PC-3 (cell line): Measurements from ENCODE around the gene SAP30L. TPM values are rescaled to one million over a fixed set of nuclear protein-coding genes. Genes with fewer than 3 reads are reported as not detected.

Source experiments
- ATAC-seq: fragments of 200-7000 bp; cut with Tn5 transposase; 2 replicates; pipeline ENCODE4 v1.9.1; 2020; ENCODE audit warnings: mild to moderate bottlenecking, moderate library complexity
- Bru-seq: library from RNA; stranded (reverse); fragments of 400-500 nt; gene quantifications from one replicate; lab custom pipeline; 2021; lab: Mats Ljungman, UMichigan
- BruChase-seq, 2 experiments: library from RNA; stranded (reverse); fragments of 400-500 nt; gene quantifications; one replicate each; lab custom pipeline; 2021; lab: Mats Ljungman, UMichigan
- BruUV-seq: library from RNA; stranded (reverse); fragments of 400-500 nt; replicated peaks from 2 replicates; lab custom pipeline; 2021; lab: Mats Ljungman, UMichigan
- CTCF ChIA-PET: fragments of 300-600 bp; sonication (Branson Sonifier 250); formaldehyde crosslinking; loops from one replicate; lab custom pipeline; 2022; ENCODE audit warnings: antibody characterized with exemption; lab: Charles Lee
- POLR2A ChIA-PET: fragments of 300-600 bp; sonication (Branson Sonifier 250); formaldehyde crosslinking; loops from one replicate; lab custom pipeline; 2022; ENCODE audit warnings: antibody characterized with exemption; ENCODE audit not compliant: unreplicated experiment; lab: Charles Lee
- DNase-seq: peaks from one replicate; pipeline ENCODE4 v3.0.0-alpha.2; 2015
- H2AFZ ChIP-seq: fragments of 300-600 bp; sonication (generic); 2 replicates; pipeline ENCODE4 v1.6.0; 2016; ENCODE audit warnings: antibody characterized with exemption, low read length
- H3F3A ChIP-seq: fragments of 300-600 bp; sonication (generic); one replicate; pipeline ENCODE4 v1.6.0; 2017; ENCODE audit warnings: antibody characterized with exemption, low read length, control low read depth, mild to moderate bottlenecking; ENCODE audit not compliant: unreplicated experiment
- H3K27ac ChIP-seq: fragments of 300-600 bp; sonication (generic); 2 replicates; pipeline ENCODE4 v1.5.1; 2016; ENCODE audit warnings: mild to moderate bottlenecking, low read length
- H3K27me3 ChIP-seq: fragments of 300-600 bp; sonication (generic); 2 replicates; pipeline ENCODE4 v1.6.1; 2016; ENCODE audit warnings: low read length, mixed read lengths
- H3K36me3 ChIP-seq: fragments of 300-600 bp; sonication (generic); 2 replicates; pipeline ENCODE4 v1.6.1; 2016; ENCODE audit warnings: low read depth, mixed run types, low read length, mixed read lengths
- H3K4me1 ChIP-seq: fragments of 300-600 bp; sonication (generic); 2 replicates; pipeline ENCODE4 v1.5.1; 2016; ENCODE audit warnings: low read length; ENCODE audit not compliant: insufficient read depth
- H3K4me2 ChIP-seq: fragments of 300-600 bp; sonication (generic); 2 replicates; pipeline ENCODE4 v1.6.0; 2016; ENCODE audit warnings: low read length
- H3K4me3 ChIP-seq: fragments of 300-600 bp; sonication (generic); 2 replicates; pipeline ENCODE4 v1.5.1; 2016; ENCODE audit warnings: mild to moderate bottlenecking, low read length, mixed read lengths
- H3K79me2 ChIP-seq: fragments of 300-600 bp; sonication (generic); 2 replicates; pipeline ENCODE4 v1.6.1; 2017; ENCODE audit warnings: low read length, mixed read lengths
- H3K9ac ChIP-seq: fragments of 300-600 bp; sonication (generic); 2 replicates; pipeline ENCODE4 v1.6.0; 2016; ENCODE audit warnings: mild to moderate bottlenecking, low read length
- H3K9me2 ChIP-seq: fragments of 300-600 bp; sonication (generic); replicated peaks from 2 replicates; pipeline ENCODE4 v1.6.1; 2016; ENCODE audit warnings: mixed run types, low read length, mixed read lengths
- H3K9me3 ChIP-seq: fragments of 300-600 bp; sonication (generic); 2 replicates; pipeline ENCODE4 v1.6.1; 2016; ENCODE audit warnings: low read length, mixed read lengths
- H4K20me1 ChIP-seq: fragments of 300-600 bp; sonication (generic); 2 replicates; pipeline ENCODE4 v1.6.1; 2016; ENCODE audit warnings: low read length, mixed read lengths
- EZH2 ChIP-seq: fragments of 300-600 bp; sonication (generic); IDR thresholded peaks from one replicate; pipeline ENCODE4 v1.6.1; 2017; ENCODE audit warnings: antibody characterized with exemption, mild to moderate bottlenecking, low read length; ENCODE audit not compliant: unreplicated experiment
- EZH2phosphoT487 ChIP-seq: fragments of 300-600 bp; sonication (generic); IDR thresholded peaks from 2 replicates; pipeline ENCODE4 v1.6.1; 2018; ENCODE audit warnings: mild to moderate bottlenecking, antibody characterized with exemption, low read length, borderline replicate concordance
- intact Hi-C: fragments of 100-400 bp; cut with micrococcal nuclease; formaldehyde crosslinking; loops from 2 replicates; pipeline ENCODE4 v1.9.0; 2023
- long read RNA-seq: library from polyadenylated mRNA; unstranded; transcript quantifications from one replicate; pipeline ENCODE4 v2.0.0, GENCODE V29; 2021; ENCODE audit not compliant: unreplicated experiment
- total RNA-seq: library from RNA; depleted of rRNA; stranded (reverse); fragments of >200 nt; gene quantifications from 2 replicates; pipeline ENCODE4 v1.2.3, GENCODE V29; 2014; rRNA removed
- TF ChIP-seq, protein P1 (sequence below): fragments of 300-600 bp; sonication (generic); conservative IDR thresholded peaks from 2 replicates; pipeline ENCODE4 v1.5.1; 2017; ENCODE audit warnings: antibody characterized with exemption, low read depth, mild to moderate bottlenecking, low read length

SAP30L gene, protein sequence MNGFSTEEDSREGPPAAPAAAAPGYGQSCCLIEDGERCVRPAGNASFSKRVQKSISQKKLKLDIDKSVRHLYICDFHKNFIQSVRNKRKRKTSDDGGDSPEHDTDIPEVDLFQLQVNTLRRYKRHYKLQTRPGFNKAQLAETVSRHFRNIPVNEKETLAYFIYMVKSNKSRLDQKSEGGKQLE
- total RNA-seq, result 17.2 and 36.0 TPM in 2 replicates
- Bru-seq, nascent RNA, result percentile 53 among the genes with signal in this experiment
- percentile 78 among the genes with signal in this experiment for BruChase-seq, experiment 1, labeled RNA remaining after a 6-hour chase
- BruChase-seq, experiment 2, labeled RNA remaining after a 2-hour chase, result percentile 68 among the genes with signal in this experiment
- long read RNA-seq, full-length matches to known transcripts, result 30 of 55 reads
- long read RNA-seq, partial matches to known transcripts, result 2 of 55 reads
- long read RNA-seq, other reads (novel, unspliced or antisense), result 23 of 55 reads

DNA sequence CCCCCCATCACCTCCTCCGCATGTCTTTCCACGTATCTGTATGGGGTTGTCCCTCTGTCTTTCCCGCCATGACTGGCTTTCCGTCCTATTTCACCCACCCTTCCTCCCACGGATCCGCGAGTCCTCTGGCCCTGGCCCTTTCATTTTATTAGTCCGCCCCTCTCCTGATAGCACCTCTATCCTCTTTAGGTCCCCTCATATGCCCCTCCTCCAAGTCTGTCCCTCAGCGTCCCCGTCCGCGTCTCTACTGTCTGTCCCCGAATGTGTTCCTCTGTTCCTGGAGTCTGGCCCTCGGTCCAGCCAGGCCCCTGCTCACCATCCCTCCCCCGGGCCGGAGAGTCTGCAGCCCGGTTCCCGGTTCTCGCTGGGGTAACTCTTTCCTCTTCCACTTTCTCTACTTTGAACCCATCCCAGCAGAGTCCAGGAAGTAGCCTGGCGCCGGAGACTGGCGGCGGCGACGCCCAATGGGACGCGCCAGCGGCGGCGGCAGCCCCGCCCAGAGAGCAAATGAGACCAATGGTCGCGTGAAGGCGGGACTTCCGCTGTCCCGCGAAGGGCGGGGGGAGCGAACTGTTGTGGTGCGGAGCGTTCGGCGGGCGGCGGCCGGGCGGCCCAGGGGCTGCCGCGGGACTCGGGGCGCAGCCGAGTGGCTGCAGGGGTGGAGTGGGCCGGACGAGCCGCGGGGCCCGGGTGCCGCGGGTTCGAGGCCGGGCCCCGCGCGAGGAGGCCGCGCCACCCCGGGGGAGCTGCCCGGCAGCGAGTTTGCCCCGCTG lies at the start of gene SAP30L:
Gene SAP30L (plus strand): TSS at position 576 of the 773 bp plus-strand sequence. CDS start 608 bp downstream, outside the sequence.
- Histone ChIP-seq H3K9me2 (no peaks in the 10 kb centered on the region), H3K4me2 (peak within 1 kb of the TSS; percentile 98), H3K27me3 (no peaks in the 10 kb centered on the region), H4K20me1 (peaks cover 6% of the 10 kb centered on the region; the same call in 1 of the 2 replicates), H3K4me1 (peaks cover 14% of the 10 kb centered on the region; the same call in 1 of the 2 replicates), H3K27ac (no peak within 1 kb of the TSS), H3K9me3 (no peaks in the 10 kb centered on the region), H3F3A (no peaks in the 10 kb centered on the region), H2AFZ (peak within 1 kb of the TSS; percentile 99), H3K9ac (peak within 1 kb of the TSS; percentile 74), H3K4me3 (peak within 1 kb of the TSS; percentile 97), H3K79me2 (peaks cover 44% of the 10 kb centered on the region), H3K36me3 (no peaks in the 10 kb centered on the region)
- no TSS peak for BruUV-seq
- ATAC-seq (peak; percentile 88), DNase-seq (peak; percentile 93)
- CTCF ChIA-PET, result no interaction called here
- TF ChIP-seq EZH2phosphoT487, result no peak
- TF ChIP-seq, protein P1, sequence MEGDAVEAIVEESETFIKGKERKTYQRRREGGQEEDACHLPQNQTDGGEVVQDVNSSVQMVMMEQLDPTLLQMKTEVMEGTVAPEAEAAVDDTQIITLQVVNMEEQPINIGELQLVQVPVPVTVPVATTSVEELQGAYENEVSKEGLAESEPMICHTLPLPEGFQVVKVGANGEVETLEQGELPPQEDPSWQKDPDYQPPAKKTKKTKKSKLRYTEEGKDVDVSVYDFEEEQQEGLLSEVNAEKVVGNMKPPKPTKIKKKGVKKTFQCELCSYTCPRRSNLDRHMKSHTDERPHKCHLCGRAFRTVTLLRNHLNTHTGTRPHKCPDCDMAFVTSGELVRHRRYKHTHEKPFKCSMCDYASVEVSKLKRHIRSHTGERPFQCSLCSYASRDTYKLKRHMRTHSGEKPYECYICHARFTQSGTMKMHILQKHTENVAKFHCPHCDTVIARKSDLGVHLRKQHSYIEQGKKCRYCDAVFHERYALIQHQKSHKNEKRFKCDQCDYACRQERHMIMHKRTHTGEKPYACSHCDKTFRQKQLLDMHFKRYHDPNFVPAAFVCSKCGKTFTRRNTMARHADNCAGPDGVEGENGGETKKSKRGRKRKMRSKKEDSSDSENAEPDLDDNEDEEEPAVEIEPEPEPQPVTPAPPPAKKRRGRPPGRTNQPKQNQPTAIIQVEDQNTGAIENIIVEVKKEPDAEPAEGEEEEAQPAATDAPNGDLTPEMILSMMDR, result no peak
- TF ChIP-seq EZH2, result no peak
- POLR2A ChIA-PET, result no interaction called here
- intact Hi-C loops, result no loop called here

GRCh38 chr5:154396128-154396527 lies 49.7 kb upstream of the SAP30L start:
- ChIA-PET CTCF (no interaction called here), POLR2A (no interaction called here)
- Histone ChIP-seq H3K79me2 (no peaks in the 10 kb centered on the region), H3K4me3 (no peak overlapping the region), H3K27me3 (no peaks in the 10 kb centered on the region), H3K36me3 (peaks cover under 1% of the 10 kb centered on the region; the same call in 1 of the 2 replicates), H2AFZ (no peak overlapping the region), H3K4me1 (peaks cover 10% of the 10 kb centered on the region; the same call in 1 of the 2 replicates), H3F3A (no peaks in the 10 kb centered on the region), H3K27ac (no peak overlapping the region), H4K20me1 (no peaks in the 10 kb centered on the region), H3K4me2 (no peak overlapping the region), H3K9me3 (no peaks in the 10 kb centered on the region), H3K9me2 (no peaks in the 10 kb centered on the region), H3K9ac (no peak overlapping the region)
- intact Hi-C loops, result no loop called here
- DNase-seq (no peak), ATAC-seq (no peak)
- no peak for TF ChIP-seq EZH2
- TF ChIP-seq, protein P1, result no peak
- TF ChIP-seq EZH2phosphoT487, result no peak
- BruUV-seq, result no TSS peak
